PC-9 (cell line): ENCODE data around the gene GGCT. TPM values are rescaled to one million over a fixed set of nuclear protein-coding genes. Genes with fewer than 3 reads are reported as not detected.
"Not testable (repeated sequence)": the region's sequence is repeated elsewhere in the genome, so short reads cannot be mapped to it uniquely, and the experiment has no call there.

Experiments used
- BruUV-seq: library from RNA; stranded (reverse); fragments of 400-500 nt; replicated peaks from 2 replicates; lab custom pipeline; 2021; lab: Mats Ljungman, UMichigan
- CTCF ChIA-PET: fragments of 300-600 bp; sonication (Branson Sonifier 250); formaldehyde crosslinking; loops from one replicate; lab custom pipeline; 2022; ENCODE audit warnings: antibody characterized with exemption; lab: Charles Lee
- POLR2A ChIA-PET: fragments of 300-600 bp; sonication (Branson Sonifier 250); formaldehyde crosslinking; loops from one replicate; lab custom pipeline; 2022; ENCODE audit warnings: antibody characterized with exemption; ENCODE audit not compliant: unreplicated experiment; lab: Charles Lee
- DNase-seq, 2 experiments: peaks; one replicate each; pipeline versions ENCODE4 v3.0.0 to v3.0.0-alpha.2; 2015 to 2022; ENCODE audit warnings: mixed read lengths in 1 of 2
- H2AFZ ChIP-seq: fragments of 200-600 bp; sonication (generic); 2 replicates; pipeline ENCODE4 v1.8.1; 2017; ENCODE audit warnings: antibody characterized with exemption
- H3F3A ChIP-seq: fragments of 200-600 bp; sonication (generic); 2 replicates; pipeline ENCODE4 v1.8.1; 2017; ENCODE audit warnings: antibody characterized with exemption, mild to moderate bottlenecking, low read depth; ENCODE audit not compliant: insufficient read depth
- H3K27ac ChIP-seq: fragments of 200-600 bp; sonication (generic); 2 replicates; pipeline ENCODE4 v1.6.1; 2016; ENCODE audit warnings: mixed run types
- H3K27me3 ChIP-seq: fragments of 200-600 bp; sonication (generic); 2 replicates; pipeline ENCODE4 v1.6.1; 2016; ENCODE audit warnings: low read depth, mixed run types; ENCODE audit not compliant: insufficient read depth
- H3K36me3 ChIP-seq: fragments of 200-600 bp; sonication (generic); 2 replicates; pipeline ENCODE4 v1.6.1; 2016; ENCODE audit warnings: low read depth, mixed run types
- H3K4me1 ChIP-seq: fragments of 200-600 bp; sonication (generic); replicated peaks from 2 replicates; pipeline ENCODE4 v1.6.1; 2016; ENCODE audit warnings: mixed run types; ENCODE audit not compliant: insufficient read depth
- H3K4me2 ChIP-seq: fragments of 200-600 bp; sonication (generic); 2 replicates; pipeline ENCODE4 v1.6.1; 2017; ENCODE audit warnings: mixed run types
- H3K4me3 ChIP-seq: fragments of 200-600 bp; sonication (generic); 2 replicates; pipeline ENCODE4 v1.6.1; 2016; ENCODE audit warnings: mixed run types
- H3K79me2 ChIP-seq: fragments of 200-600 bp; sonication (generic); 2 replicates; pipeline ENCODE4 v1.6.1; 2017; ENCODE audit warnings: low read depth, mixed run types
- H3K9me2 ChIP-seq: fragments of 200-600 bp; sonication (generic); 2 replicates; pipeline ENCODE4 v1.8.1; 2017; ENCODE audit warnings: mild to moderate bottlenecking; ENCODE audit not compliant: insufficient read depth
- H3K9me3 ChIP-seq: fragments of 200-600 bp; sonication (generic); 2 replicates; pipeline ENCODE4 v1.8.1; 2016; ENCODE audit warnings: low read depth; ENCODE audit not compliant: insufficient read depth
- H4K20me1 ChIP-seq: fragments of 200-600 bp; sonication (generic); 2 replicates; pipeline ENCODE4 v1.8.1; 2017; ENCODE audit not compliant: insufficient read depth
- CTCF ChIP-seq: fragments of 200-600 bp; sonication (generic); conservative IDR thresholded peaks from 2 replicates; pipeline ENCODE4 v1.6.1; 2017; ENCODE audit warnings: mixed run types, antibody characterized with exemption, mild to moderate bottlenecking, moderate library complexity
- EZH2 ChIP-seq: fragments of 200-600 bp; sonication (generic); IDR thresholded peaks from 2 replicates; pipeline ENCODE4 v1.8.0; 2017; ENCODE audit warnings: antibody characterized with exemption, low read depth
- intact Hi-C: fragments of 100-400 bp; cut with micrococcal nuclease; formaldehyde crosslinking; loops from one replicate; pipeline ENCODE4 v1.10.0; 2022; ENCODE audit not compliant: unreplicated experiment
- total RNA-seq: library from RNA; stranded (reverse); gene quantifications from 2 replicates; pipeline ENCODE4 v1.2.3, GENCODE V29; 2021

The GGCT gene
- total RNA-seq, 1 experiment from 2014 or later: 162 TPM

GRCh38 chr7:30546596-30546995, 42.0 kb upstream of the GGCT start:
- H3K79me2 ChIP-seq: no peaks in the 10 kb centered on the region
- H3K9me2 ChIP-seq: no peaks in the 10 kb centered on the region
- no peaks in the 10 kb centered on the region for H3K27me3 ChIP-seq
- peaks cover 2% of the 10 kb centered on the region for H3K9me3 ChIP-seq
- BruUV-seq: no TSS peak
- TF ChIP-seq EZH2 (no peak), CTCF (no peak)
- no peak overlapping the region for H2AFZ ChIP-seq
- H3F3A ChIP-seq: peaks cover 16% of the 10 kb centered on the region; the same call in 1 of the 2 replicates
- H3K4me1 ChIP-seq: peaks cover 23% of the 10 kb centered on the region
- H3K4me2 ChIP-seq: no peak overlapping the region
- intact Hi-C loops: loop anchor here (5.0 kb wide), 1 partner anchor 384 kb away; no protein-coding TSS in a partner anchor
- no peak overlapping the region for H3K27ac ChIP-seq
- ChIA-PET POLR2A (no interaction called here), CTCF (no interaction called here)
- H3K36me3 ChIP-seq: no peaks in the 10 kb centered on the region
- no peak for DNase-seq
- H4K20me1 ChIP-seq: no peaks in the 10 kb centered on the region
- H3K4me3 ChIP-seq: no peak overlapping the region

GRCh38 chr7:30545791-30546555, 41.3 kb upstream of the GGCT start:
- Histone ChIP-seq H3K4me2 (no peak overlapping the region), H3K27me3 (no peaks in the 10 kb centered on the region), H3K4me3 (no peak overlapping the region), H4K20me1 (no peaks in the 10 kb centered on the region), H3K79me2 (no peaks in the 10 kb centered on the region), H2AFZ (no peak overlapping the region), H3K36me3 (no peaks in the 10 kb centered on the region), H3K9me2 (no peaks in the 10 kb centered on the region), H3K9me3 (no peaks in the 10 kb centered on the region), H3K4me1 (peaks cover 16% of the 10 kb centered on the region), H3K27ac (no peak overlapping the region), H3F3A (peaks cover 10% of the 10 kb centered on the region; the same call in 1 of the 2 replicates)
- ChIA-PET CTCF (no interaction called here), POLR2A (no interaction called here)
- intact Hi-C loops: loop anchor here (5.0 kb wide), 1 partner anchor 384 kb away; no protein-coding TSS in a partner anchor
- DNase-seq: no peak
- no peak for TF ChIP-seq CTCF
- no peak for TF ChIP-seq EZH2
- BruUV-seq: no TSS peak

GRCh38 chr7:30543813-30544525, 39.3 kb upstream of the GGCT start:
- CTCF ChIA-PET: interaction anchor here (0.7 kb wide), 1 partner anchor 115 kb away, joined by 3 read pairs; no protein-coding TSS in a partner anchor
- Histone ChIP-seq H3K36me3 (no peaks in the 10 kb centered on the region), H3K27me3 (no peaks in the 10 kb centered on the region), H3K4me1 (peaks cover 2% of the 10 kb centered on the region), H3K9me2 (no peaks in the 10 kb centered on the region), H3F3A (no peaks in the 10 kb centered on the region), H3K4me2 (no peak overlapping the region), H3K27ac (no peak overlapping the region), H4K20me1 (no peaks in the 10 kb centered on the region), H3K4me3 (no peak overlapping the region), H3K9me3 (no peaks in the 10 kb centered on the region), H3K79me2 (no peaks in the 10 kb centered on the region), H2AFZ (no peak overlapping the region)
- TF ChIP-seq EZH2: no peak
- TF ChIP-seq CTCF: no peak
- no TSS peak for BruUV-seq
- POLR2A ChIA-PET: interaction anchor here (0.7 kb wide), 1 partner anchor 298 kb away, joined by 7 read pairs; no protein-coding TSS in a partner anchor
- no peak for DNase-seq
- intact Hi-C loops: no loop called here

- H3K4me1 ChIP-seq, H3K27me3 ChIP-seq, H3F3A ChIP-seq, H3K4me2 ChIP-seq, H2AFZ ChIP-seq, H3K36me3 ChIP-seq, POLR2A ChIA-PET, H4K20me1 ChIP-seq, DNase-seq, H3K9me2 ChIP-seq, BruUV-seq, H3K27ac ChIP-seq, H3K9me3 ChIP-seq, H3K79me2 ChIP-seq, intact Hi-C loops, H3K4me3 ChIP-seq: not testable (repeated sequence)
- CTCF ChIA-PET: interaction anchor here (0.7 kb wide), 1 partner anchor 114 kb away, joined by 3 read pairs; no protein-coding TSS in a partner anchor
These were observed 38.5 kb upstream of the GGCT start for GRCh38 chr7:30543115-30543514.
